Activated T-helper 1 cell treated with anti-CD3 and anti-CD28 coated beads, Interleukin-12 subunit alpha, Interleukin-12 subunit beta, Interleukin-2, Interleukin-4 antibody, amounts not matched to agents 30 ng/mL and 10 ng/mL and 1 ng/mL, durations not matched to agents 14 hours and 24 hours and 36 hours (primary cell): ENCODE data around the gene GPAT3. TPM values are rescaled to one million over a fixed set of nuclear protein-coding genes. Genes with fewer than 3 reads are reported as not detected.
A peak's percentile ranks its signal among the peaks of the same experiment; 100 is the strongest.
"Not testable (repeated sequence)": the region's sequence is repeated elsewhere in the genome, so short reads cannot be mapped to it uniquely, and the experiment has no call there.

Source experiments
- DNase-seq: peaks from one replicate; pipeline ENCODE4 v3.0.0; 2021; ENCODE audit warnings: low spot score
- H3K27ac Mint-ChIP-seq: one replicate; pipeline ENCODE4 v1.8.0; 2021; ENCODE audit warnings: mild to moderate bottlenecking, mixed read lengths
- H3K27me3 Mint-ChIP-seq: one replicate; pipeline ENCODE4 v1.8.0; 2022; ENCODE audit warnings: mild to moderate bottlenecking, moderate library complexity, mixed read lengths; ENCODE audit not compliant: insufficient read depth
- H3K36me3 Mint-ChIP-seq: one replicate; pipeline ENCODE4 v1.8.0; 2021; ENCODE audit warnings: low read depth, mixed read lengths
- H3K4me1 Mint-ChIP-seq: one replicate; pipeline ENCODE4 v1.8.0; 2021; ENCODE audit warnings: low read depth, mixed read lengths
- H3K4me3 Mint-ChIP-seq: one replicate; pipeline ENCODE4 v1.8.0; 2021; ENCODE audit warnings: mild to moderate bottlenecking, moderate library complexity, mixed read lengths
- H3K9me3 Mint-ChIP-seq: one replicate; pipeline ENCODE4 v1.8.0; 2021; ENCODE audit warnings: mixed read lengths
- intact Hi-C: fragments of 100-400 bp; cut with micrococcal nuclease; formaldehyde crosslinking; loops from one replicate; pipeline ENCODE4 v1.15.1; 2024
- total RNA-seq: library from RNA; stranded (reverse); gene quantifications from 2 replicates; pipeline ENCODE4 v1.2.3, GENCODE V29; 2022

The GPAT3 gene
- total RNA-seq, 1 donor from 2014 or later = 5.7 TPM

DNA sequence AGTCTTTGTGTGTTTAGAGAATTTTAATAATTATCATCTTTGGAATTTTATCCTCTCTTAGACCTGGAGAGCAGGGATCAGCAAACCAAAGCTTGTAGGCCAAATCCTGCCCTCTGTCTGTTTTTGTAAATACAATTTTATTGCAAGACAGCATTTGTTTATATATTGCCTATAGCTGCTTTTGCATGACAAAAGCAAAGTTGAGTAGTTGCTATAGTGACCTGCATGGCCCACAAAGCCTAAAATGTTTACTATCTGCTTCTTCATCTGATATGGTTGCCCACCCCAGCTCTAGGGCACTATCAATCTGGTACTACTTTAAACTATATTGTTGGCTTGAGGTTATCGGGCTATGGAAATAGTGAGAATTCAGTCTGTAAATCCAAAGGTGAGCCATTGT, 80.3 kb downstream of the GPAT3 start:
- Mint-ChIP-seq H3K4me1 (no peaks in the 10 kb centered on the region), H3K27me3 (peaks cover 6% of the 10 kb centered on the region), H3K4me3 (no peak overlapping the region), H3K36me3 (no peaks in the 10 kb centered on the region), H3K9me3 (peaks cover 30% of the 10 kb centered on the region), H3K27ac (no peak overlapping the region)
- intact Hi-C loops = no loop called here
- DNase-seq = no peak

DNA sequence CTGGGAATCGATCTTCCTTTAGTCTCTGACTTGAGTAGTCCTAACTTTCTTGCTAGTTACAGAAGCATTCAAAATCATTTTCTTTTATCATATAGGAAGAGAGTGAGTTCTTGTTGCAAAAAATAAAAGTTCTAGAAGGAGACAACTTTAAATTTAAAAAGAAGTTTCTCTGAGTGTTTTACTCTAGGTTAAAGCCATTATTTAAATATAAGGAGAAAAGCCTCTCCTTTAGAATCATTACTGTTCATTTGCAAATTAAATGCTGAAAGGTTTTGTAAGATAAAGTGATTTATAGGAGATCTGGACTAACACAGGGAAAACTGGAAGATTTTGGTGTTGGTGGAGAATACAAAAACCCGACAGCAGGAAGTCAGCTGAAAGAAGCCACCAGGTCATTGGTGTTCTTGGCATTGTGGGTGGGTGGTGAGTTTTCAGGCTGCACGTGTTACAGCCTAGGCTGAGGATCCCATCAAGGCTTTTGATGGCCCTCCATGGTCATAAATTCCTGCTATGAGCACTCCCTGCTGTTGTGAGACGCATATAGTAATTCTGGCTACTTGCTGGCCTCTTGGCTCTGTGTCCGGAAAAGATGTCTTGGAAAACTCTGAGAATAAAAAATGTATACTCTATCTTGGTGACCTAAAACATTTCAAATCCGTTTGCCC, 81.6 kb downstream of the GPAT3 start:
- Mint-ChIP-seq H3K27ac (no peak overlapping the region), H3K4me3 (no peak overlapping the region), H3K9me3 (peaks cover 39% of the 10 kb centered on the region), H3K4me1 (no peaks in the 10 kb centered on the region), H3K36me3 (no peaks in the 10 kb centered on the region), H3K27me3 (peaks cover 6% of the 10 kb centered on the region)
- no peak for DNase-seq
- intact Hi-C loops = no loop called here

DNA sequence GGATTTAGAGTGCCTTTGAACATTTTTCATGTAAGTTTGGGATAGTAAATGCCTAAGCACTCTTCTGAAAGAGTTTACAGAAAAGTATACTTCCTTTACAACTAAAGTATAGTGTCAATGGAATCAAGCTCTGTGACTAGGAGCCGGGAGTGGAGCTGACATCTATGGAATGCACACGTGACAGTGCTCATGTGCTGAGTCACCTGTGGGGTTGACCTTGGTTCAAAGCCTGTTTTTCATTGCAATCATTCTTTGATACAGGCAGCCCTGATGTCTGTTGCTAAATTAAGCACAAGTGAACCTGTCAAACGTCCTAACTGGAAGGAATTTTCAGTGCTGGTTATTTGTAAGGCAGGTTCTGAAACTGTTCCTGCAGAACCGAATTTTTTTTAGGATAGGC, 82.5 kb downstream of the GPAT3 start:
- H3K4me1 Mint-ChIP-seq = no peaks in the 10 kb centered on the region
- no peak overlapping the region for H3K27ac Mint-ChIP-seq
- DNase-seq = no peak
- H3K36me3 Mint-ChIP-seq = no peaks in the 10 kb centered on the region
- intact Hi-C loops = no loop called here
- no peak overlapping the region for H3K4me3 Mint-ChIP-seq
- peaks cover 6% of the 10 kb centered on the region for H3K27me3 Mint-ChIP-seq
- peaks cover 35% of the 10 kb centered on the region for H3K9me3 Mint-ChIP-seq

DNA sequence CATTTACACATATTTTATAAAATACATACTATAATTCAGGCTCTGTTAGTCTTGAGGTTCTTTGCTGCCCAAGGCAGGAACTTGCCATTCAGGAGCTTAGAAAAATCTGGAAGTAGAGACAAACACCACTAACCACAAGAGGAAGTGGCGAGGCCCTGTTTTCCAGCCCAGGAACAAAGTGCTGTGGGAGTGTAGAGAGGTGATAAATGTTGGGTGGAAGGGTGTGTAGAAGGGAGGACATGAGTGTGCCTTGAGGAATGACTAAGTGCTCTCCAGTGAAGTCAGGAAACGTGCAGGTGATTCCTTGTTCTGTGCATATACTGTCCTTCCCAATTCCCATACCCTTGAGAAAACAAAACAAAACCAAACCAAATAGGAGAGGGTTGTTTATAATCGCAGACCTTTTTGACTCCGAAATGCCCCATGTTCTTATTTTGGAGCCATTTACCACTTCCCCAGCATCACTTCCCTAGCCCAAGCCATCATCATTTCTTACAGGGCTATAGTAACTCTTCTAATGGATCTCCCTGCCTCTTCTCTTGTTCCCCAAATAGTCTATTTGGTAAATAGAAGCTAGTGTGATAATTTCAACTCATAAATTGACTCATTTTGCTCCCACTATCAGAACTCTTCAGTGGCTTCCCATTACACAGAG, 83.2 kb downstream of the GPAT3 start:
- H3K9me3 Mint-ChIP-seq = peaks cover 28% of the 10 kb centered on the region

DNA sequence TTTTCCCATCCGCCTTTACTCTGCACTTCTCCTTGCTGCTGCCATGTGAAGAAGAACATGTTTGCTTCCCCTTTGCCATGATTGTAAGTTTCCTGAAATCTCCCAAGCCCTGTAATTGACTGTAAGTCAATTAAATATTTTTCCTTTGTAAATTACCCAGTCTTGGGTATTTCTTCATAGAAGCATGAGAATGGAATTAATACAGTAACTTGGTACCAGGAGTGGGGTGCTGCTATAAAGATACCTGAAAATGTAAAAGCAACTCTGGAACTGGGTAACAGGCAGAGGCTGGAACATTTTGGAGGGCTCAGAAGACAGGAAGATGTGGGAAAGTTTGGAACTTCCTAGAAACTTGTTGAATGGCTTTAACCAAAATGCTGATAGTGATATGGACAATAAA, 86.2 kb downstream of the GPAT3 start:
- H3K36me3 Mint-ChIP-seq, H3K4me1 Mint-ChIP-seq, H3K27ac Mint-ChIP-seq, intact Hi-C loops, DNase-seq, H3K27me3 Mint-ChIP-seq, H3K4me3 Mint-ChIP-seq: not testable (repeated sequence)
- H3K9me3 Mint-ChIP-seq = peaks cover 25% of the 10 kb centered on the region

More for the DNA sequence above, 83.2 kb downstream of the GPAT3 start:
- H3K27me3 Mint-ChIP-seq = peaks cover 1% of the 10 kb centered on the region
- intact Hi-C loops = no loop called here
- H3K4me3 Mint-ChIP-seq = no peak overlapping the region
- no peaks in the 10 kb centered on the region for H3K4me1 Mint-ChIP-seq
- no peak overlapping the region for H3K27ac Mint-ChIP-seq
- H3K36me3 Mint-ChIP-seq = no peaks in the 10 kb centered on the region
- DNase-seq = no peak

DNA sequence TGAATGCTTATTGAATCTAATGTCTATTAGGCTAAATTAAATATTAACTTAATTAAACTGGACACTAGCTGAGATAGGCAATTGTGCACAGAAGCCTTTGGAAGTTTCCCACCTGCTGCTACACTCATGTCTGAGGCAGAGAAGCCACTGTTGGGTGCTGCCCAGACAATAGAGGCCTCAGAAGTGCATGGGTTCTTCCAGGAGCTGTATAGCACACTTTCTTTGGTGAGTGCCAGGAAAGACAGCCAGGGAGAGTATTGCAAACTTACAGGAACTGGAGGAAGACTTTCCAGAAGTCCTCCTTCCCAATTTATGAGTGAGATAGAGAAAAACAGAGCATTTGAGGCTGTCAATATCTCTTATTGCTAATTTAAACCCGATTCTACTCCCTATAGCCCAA, 89.9 kb downstream of the GPAT3 start:
- H3K4me1 Mint-ChIP-seq = no peaks in the 10 kb centered on the region
- H3K27ac Mint-ChIP-seq = no peak overlapping the region
- H3K9me3 Mint-ChIP-seq = peaks cover 17% of the 10 kb centered on the region
- no peaks in the 10 kb centered on the region for H3K36me3 Mint-ChIP-seq
- intact Hi-C loops = no loop called here
- H3K27me3 Mint-ChIP-seq = no peaks in the 10 kb centered on the region
- H3K4me3 Mint-ChIP-seq = no peak overlapping the region
- no peak for DNase-seq

DNA sequence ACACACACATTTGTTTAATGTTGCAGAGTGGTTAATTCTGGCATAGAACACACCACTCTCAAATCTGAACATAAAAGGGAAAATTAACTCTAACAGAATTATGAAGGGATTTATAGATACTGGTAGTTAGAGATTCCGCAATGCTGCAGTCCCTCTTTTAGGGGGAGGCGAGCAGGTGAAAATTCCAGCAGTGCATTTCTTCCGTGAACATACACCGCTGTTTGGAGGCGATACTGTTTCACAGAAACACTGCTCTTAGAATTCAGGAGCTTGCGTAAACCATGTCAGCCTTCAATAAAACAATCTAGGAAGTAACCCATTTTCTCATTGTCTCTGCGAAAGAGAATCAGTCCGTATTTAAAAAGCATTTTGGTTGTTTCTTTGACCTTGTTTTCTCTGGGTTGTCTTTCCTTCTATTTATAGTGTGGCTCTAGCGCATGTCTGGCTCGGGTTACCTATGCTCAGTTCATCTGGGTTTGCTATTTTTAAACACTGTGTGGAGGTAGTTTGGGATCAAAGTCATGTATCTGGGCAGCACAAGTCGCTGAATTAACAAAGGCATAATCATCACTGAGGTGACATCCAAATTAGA, 90.4 kb downstream of the GPAT3 start:
- DNase-seq = no peak
- Mint-ChIP-seq H3K9me3 (peaks cover 13% of the 10 kb centered on the region), H3K4me1 (no peaks in the 10 kb centered on the region), H3K4me3 (no peak overlapping the region), H3K27ac (no peak overlapping the region), H3K36me3 (no peaks in the 10 kb centered on the region), H3K27me3 (peaks cover 4% of the 10 kb centered on the region)
- intact Hi-C loops = no loop called here

DNA sequence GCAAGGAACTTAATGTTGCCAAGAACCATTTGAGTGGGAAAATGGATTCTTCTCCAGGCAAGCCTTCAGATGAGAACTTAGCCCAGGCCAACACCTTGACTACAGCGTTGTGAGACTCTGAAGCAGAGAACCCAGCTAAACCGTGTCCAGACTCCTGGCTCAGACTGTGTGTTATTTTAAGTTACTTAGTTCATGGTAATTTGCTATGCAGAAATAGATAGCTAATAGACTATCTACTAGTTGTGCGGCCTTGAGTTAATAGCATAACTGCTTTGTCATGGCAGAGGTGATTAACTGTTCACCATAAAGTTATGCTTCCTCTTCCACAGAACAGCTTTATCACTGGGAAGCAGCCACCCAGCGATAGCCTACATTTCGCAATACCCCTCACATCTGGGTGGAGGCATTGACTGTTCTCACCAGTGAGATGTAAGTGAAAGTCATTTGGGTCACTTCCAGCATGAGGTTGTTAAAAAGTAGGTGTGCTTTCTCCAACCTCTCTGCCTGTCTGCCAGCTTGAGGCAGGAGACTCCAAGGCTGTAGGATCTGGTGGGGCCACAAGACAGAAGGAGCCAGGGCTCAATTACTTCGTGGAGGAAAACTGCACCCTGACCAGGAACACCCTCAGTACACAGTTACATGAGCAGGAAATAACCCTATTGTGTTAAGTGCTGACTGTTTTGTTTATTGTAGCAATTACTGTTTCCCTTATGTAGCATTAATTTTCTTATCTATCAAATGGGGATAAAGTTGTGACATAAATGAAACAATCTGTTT, 94.2 kb downstream of the GPAT3 start:
- Mint-ChIP-seq H3K4me1 (no peaks in the 10 kb centered on the region), H3K27me3 (peaks cover 4% of the 10 kb centered on the region)

DNA sequence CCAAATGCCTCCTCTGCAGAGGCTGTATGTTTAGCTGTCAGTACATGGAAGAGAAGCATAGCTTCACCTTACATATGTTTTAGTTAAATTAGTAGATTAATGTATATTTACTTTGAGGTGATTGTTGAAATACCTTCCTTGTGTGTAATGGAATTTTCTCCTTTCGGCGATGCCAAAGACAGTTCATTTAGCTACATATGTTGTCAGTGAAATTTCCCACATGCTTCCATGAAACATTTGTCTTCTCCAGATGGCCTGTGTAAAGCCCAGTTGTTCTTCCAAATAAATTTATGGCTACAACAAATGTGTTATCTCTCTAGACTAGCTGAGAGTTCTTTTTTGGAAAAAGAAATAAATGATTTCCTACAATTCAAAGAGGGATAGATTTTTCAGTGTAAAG, 95.2 kb downstream of the GPAT3 start:
- no peak overlapping the region for H3K4me3 Mint-ChIP-seq
- H3K36me3 Mint-ChIP-seq = no peaks in the 10 kb centered on the region
- H3K27ac Mint-ChIP-seq = no peak overlapping the region
- DNase-seq = no peak
- H3K27me3 Mint-ChIP-seq = peaks cover 4% of the 10 kb centered on the region
- no peaks in the 10 kb centered on the region for H3K4me1 Mint-ChIP-seq
- intact Hi-C loops = no loop called here
- no peaks in the 10 kb centered on the region for H3K9me3 Mint-ChIP-seq

More for the DNA sequence above, 94.2 kb downstream of the GPAT3 start:
- intact Hi-C loops = no loop called here
- Mint-ChIP-seq H3K9me3 (no peaks in the 10 kb centered on the region), H3K36me3 (no peaks in the 10 kb centered on the region), H3K4me3 (no peak overlapping the region), H3K27ac (no peak overlapping the region)
- DNase-seq = no peak

DNA sequence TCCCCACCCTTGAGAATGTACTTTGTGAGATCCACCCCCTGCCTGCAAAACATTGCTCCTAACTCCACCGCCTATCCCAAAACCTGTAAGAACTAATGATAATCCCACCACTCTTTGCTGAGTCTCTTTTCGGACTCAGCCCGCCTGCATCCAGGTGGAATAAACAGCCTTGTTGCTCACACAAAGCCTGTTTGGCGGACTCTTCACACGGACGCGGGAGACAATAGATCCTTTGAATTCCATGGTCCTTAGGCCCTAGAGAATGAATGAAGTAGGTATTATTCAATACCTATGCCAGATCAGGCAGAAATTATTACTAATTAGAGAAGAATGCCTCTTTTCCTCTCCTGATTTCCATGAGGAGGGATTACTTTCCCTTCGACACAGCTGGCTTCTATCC, 101.0 kb downstream of the GPAT3 start:
- Mint-ChIP-seq H3K9me3 (no peaks in the 10 kb centered on the region), H3K36me3 (no peaks in the 10 kb centered on the region)
- intact Hi-C loops = no loop called here

DNA sequence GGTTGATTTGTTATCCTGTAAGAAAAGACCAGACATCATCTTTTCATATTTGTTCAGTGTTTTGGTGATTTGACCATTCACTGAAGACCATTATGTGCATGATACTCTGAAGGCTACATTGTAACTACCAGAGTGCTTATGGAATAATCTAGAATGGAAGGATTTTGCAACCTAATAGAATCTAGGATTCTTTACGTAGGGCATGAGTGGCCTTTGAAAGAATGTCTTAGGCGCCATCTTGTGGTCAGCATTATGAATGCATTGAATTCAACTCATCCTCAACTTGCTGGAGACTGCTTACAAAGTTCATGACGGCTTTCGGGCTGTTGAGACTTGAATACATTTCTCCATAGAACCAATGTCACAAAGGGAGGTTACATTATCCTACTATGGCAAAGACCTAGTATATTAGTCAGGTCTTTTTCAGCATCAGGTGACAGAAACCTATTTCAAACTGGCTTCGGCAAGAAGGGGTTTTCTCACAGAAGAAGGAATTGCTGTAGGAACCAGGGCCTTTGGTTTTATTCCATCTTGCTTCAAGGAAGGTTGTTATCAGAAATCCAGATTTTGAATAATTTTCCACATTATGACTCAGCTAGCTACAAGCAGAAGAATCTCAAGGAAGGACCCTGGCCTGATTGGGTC, 104.1 kb downstream of the GPAT3 start:
- peaks cover 6% of the 10 kb centered on the region for H3K27me3 Mint-ChIP-seq
- H3K4me3 Mint-ChIP-seq = no peak overlapping the region
- no peaks in the 10 kb centered on the region for H3K36me3 Mint-ChIP-seq
- H3K27ac Mint-ChIP-seq = no peak overlapping the region
- peaks cover 4% of the 10 kb centered on the region for H3K4me1 Mint-ChIP-seq
- peak; percentile 31 for DNase-seq
- intact Hi-C loops = loop anchor here (1.0 to 10.0 kb wide), 5 partner anchors 131 to 942 kb away; partner anchors contain the start of genes CDS1 and COQ2
- no peaks in the 10 kb centered on the region for H3K9me3 Mint-ChIP-seq

More for the DNA sequence above, 101.0 kb downstream of the GPAT3 start:
- H3K27me3 Mint-ChIP-seq = peaks cover 4% of the 10 kb centered on the region
- DNase-seq = no peak
- no peaks in the 10 kb centered on the region for H3K4me1 Mint-ChIP-seq
- H3K4me3 Mint-ChIP-seq = no peak overlapping the region
- no peak overlapping the region for H3K27ac Mint-ChIP-seq

DNA sequence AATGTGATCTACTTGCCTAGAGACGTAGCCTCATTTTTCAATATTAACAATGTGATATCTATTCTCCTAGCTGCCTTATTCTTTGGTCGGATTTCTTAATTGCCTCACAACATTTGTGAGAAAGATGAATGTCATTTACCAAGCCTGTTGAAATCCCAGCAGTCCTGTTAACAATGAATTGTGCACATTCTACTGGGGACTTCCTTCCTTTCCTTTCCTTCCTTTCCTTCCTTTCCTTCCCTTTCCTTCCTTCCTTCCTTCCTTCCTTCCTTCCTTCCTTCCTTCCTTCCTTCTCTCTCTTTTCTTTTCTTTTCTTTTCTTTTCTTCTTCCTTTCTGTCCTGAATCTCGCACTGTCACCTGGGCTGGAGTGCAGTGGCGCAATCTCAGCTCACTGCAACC, 107.1 kb downstream of the GPAT3 start:
- peaks cover 6% of the 10 kb centered on the region for H3K27me3 Mint-ChIP-seq
- intact Hi-C loops = loop anchor here (5.0 to 10.0 kb wide), 2 partner anchors 288 to 939 kb away; partner anchors contain the start of gene CDS1
- no peak for DNase-seq
- H3K9me3 Mint-ChIP-seq = no peaks in the 10 kb centered on the region
- no peak overlapping the region for H3K27ac Mint-ChIP-seq
- H3K36me3 Mint-ChIP-seq = no peaks in the 10 kb centered on the region
- peaks cover 4% of the 10 kb centered on the region for H3K4me1 Mint-ChIP-seq
- H3K4me3 Mint-ChIP-seq = no peak overlapping the region
